PFSK-1 (cell line): ENCODE measurements around the gene HSPG2.

Source experiments
- POLR2AphosphoS5 ChIP-seq: IDR thresholded peaks from 2 replicates; pipeline ENCODE4 v1.6.1; 2012; ENCODE audit warnings: low read depth, mild to moderate bottlenecking, control low read depth, low read length, moderate library complexity
- TAF1 ChIP-seq: IDR thresholded peaks from 2 replicates; pipeline ENCODE4 v1.6.1; 2012; ENCODE audit warnings: low read length, control low read depth, borderline replicate concordance; ENCODE audit not compliant: insufficient read depth
- TF ChIP-seq, protein P1 (sequence below), 2 experiments: IDR thresholded peaks; 2 replicates each; pipeline versions ENCODE4 v1.6.1 to v1.8.0; 2011 to 2012; ENCODE audit warnings: low read depth in 2 of 2, low read length in 2 of 2, control low read depth in 1 of 2, inconsistent platforms in 1 of 2, mild to moderate bottlenecking in 1 of 2, moderate library complexity in 1 of 2; ENCODE audit not compliant: insufficient read depth in 1 of 2

GRCh38 chr1:21783679-21784603, 153.2 kb downstream of the HSPG2 start:
- TF ChIP-seq TAF1 (no peak), POLR2AphosphoS5 (no peak)
- TF ChIP-seq, protein P1, sequence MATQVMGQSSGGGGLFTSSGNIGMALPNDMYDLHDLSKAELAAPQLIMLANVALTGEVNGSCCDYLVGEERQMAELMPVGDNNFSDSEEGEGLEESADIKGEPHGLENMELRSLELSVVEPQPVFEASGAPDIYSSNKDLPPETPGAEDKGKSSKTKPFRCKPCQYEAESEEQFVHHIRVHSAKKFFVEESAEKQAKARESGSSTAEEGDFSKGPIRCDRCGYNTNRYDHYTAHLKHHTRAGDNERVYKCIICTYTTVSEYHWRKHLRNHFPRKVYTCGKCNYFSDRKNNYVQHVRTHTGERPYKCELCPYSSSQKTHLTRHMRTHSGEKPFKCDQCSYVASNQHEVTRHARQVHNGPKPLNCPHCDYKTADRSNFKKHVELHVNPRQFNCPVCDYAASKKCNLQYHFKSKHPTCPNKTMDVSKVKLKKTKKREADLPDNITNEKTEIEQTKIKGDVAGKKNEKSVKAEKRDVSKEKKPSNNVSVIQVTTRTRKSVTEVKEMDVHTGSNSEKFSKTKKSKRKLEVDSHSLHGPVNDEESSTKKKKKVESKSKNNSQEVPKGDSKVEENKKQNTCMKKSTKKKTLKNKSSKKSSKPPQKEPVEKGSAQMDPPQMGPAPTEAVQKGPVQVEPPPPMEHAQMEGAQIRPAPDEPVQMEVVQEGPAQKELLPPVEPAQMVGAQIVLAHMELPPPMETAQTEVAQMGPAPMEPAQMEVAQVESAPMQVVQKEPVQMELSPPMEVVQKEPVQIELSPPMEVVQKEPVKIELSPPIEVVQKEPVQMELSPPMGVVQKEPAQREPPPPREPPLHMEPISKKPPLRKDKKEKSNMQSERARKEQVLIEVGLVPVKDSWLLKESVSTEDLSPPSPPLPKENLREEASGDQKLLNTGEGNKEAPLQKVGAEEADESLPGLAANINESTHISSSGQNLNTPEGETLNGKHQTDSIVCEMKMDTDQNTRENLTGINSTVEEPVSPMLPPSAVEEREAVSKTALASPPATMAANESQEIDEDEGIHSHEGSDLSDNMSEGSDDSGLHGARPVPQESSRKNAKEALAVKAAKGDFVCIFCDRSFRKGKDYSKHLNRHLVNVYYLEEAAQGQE (IDR thresholded peaks at IDR 0.05; ENCODE audit: insufficient read depth in 1 of 2, low read depth in 2 of 2, low read length in 2 of 2), result no peak
